Measurements from ENCODE around the gene ACP2. TPM values are rescaled to one million over a fixed set of nuclear protein-coding genes. Genes with fewer than 3 reads are reported as not detected.

The ACP2 gene
- total RNA-seq, 1 donor from 2014 or later = 24.3 TPM

DNA sequence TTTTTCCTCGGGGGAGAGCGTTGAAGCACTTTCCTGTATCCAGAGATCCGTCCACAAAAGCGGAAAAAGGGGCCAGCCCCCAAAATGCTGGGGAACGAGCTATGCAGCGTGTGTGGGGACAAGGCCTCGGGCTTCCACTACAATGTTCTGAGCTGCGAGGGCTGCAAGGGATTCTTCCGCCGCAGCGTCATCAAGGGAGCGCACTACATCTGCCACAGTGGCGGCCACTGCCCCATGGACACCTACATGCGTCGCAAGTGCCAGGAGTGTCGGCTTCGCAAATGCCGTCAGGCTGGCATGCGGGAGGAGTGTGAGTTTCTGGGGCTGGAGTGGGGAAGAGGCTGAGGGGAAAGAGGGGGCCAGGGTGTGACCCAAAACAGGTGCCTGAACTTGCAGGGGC, 11.8 kb upstream of the ACP2 start:
- H3K4me1 ChIP-seq = peaks cover 20% of the 10 kb centered on the region
- no peak for TF ChIP-seq EZH2phosphoT487 (IDR thresholded peaks at IDR 0.05)
- TF ChIP-seq EZH2 (IDR thresholded peaks at IDR 0.05) = no peak
- TF ChIP-seq, protein P1, sequence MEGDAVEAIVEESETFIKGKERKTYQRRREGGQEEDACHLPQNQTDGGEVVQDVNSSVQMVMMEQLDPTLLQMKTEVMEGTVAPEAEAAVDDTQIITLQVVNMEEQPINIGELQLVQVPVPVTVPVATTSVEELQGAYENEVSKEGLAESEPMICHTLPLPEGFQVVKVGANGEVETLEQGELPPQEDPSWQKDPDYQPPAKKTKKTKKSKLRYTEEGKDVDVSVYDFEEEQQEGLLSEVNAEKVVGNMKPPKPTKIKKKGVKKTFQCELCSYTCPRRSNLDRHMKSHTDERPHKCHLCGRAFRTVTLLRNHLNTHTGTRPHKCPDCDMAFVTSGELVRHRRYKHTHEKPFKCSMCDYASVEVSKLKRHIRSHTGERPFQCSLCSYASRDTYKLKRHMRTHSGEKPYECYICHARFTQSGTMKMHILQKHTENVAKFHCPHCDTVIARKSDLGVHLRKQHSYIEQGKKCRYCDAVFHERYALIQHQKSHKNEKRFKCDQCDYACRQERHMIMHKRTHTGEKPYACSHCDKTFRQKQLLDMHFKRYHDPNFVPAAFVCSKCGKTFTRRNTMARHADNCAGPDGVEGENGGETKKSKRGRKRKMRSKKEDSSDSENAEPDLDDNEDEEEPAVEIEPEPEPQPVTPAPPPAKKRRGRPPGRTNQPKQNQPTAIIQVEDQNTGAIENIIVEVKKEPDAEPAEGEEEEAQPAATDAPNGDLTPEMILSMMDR (IDR thresholded peaks at IDR 0.05) = no peak
- H3K36me3 ChIP-seq = no peaks in the 10 kb centered on the region
- H3K27me3 Mint-ChIP-seq (ENCODE audit: insufficient read depth, low read depth) = no peaks in the 10 kb centered on the region
- H4K20me1 ChIP-seq (ENCODE audit: low read depth) = no peaks in the 10 kb centered on the region
- H3K4me2 ChIP-seq = no peak overlapping the region
- H3K9me3 Mint-ChIP-seq = no peaks in the 10 kb centered on the region
- H3F3A ChIP-seq (ENCODE audit: low read depth) = peaks cover 27% of the 10 kb centered on the region
- DNase-seq (ENCODE audit: low spot score) = no peak
- H2AFZ ChIP-seq (replicated peaks) = no peak overlapping the region
- H3K27ac ChIP-seq = no peak overlapping the region
- no peak overlapping the region for H3K9ac ChIP-seq
- H3K27me3 ChIP-seq = no peaks in the 10 kb centered on the region
- no peaks in the 10 kb centered on the region for H3K79me2 ChIP-seq (ENCODE audit: low read depth)
- H3K4me3 Mint-ChIP-seq = peak overlapping the region; percentile 33
- H3K27ac Mint-ChIP-seq = no peak overlapping the region
- H3K36me3 Mint-ChIP-seq = no peaks in the 10 kb centered on the region
- no peak overlapping the region for H3K4me3 ChIP-seq
- no peaks in the 10 kb centered on the region for H3K9me3 ChIP-seq (ENCODE audit: low read depth)
- peaks cover 20% of the 10 kb centered on the region for H3K4me1 Mint-ChIP-seq

DNA sequence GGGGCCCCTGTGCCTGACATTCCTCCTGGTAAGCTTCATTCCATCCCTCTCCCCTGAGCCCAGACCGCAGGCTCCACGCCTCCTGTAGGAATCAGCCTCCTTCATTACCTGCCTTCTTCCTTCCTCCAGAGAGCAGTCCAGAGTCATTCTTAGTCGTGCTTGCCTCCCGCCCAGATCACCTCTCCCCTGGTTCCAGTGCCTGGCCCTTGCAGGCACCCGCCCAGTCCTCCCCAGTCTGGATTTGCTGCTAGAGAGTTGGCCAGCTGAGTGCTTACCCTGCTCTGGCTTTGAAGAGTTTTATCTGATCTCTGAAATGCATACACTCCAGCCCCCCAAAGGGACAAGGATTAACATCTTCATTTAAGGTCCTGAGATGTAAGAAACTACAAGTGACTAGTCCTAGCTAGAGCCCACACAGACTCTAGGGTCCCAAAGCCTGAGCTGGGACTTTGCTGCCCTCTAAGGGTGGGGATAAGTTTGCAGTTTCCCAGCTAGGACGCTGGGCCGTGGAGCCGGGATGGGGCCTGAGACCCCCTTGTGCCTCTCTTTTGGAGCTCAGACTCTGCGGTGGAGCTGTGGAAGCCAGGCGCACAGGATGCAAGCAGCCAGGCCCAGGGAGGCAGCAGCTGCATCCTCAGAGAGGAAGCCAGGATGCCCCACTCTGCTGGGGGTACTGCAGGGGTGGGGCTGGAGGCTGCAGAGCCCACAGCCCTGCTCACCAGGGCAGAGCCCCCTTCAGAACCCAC, 10.8 kb upstream of the ACP2 start:
- Histone ChIP-seq H4K20me1 (ENCODE audit: low read depth) (no peaks in the 10 kb centered on the region), H3K27ac (no peak overlapping the region), H3K4me3 (no peak overlapping the region), H3K36me3 (no peaks in the 10 kb centered on the region), H3K27me3 (no peaks in the 10 kb centered on the region), H3K9me3 (ENCODE audit: low read depth) (no peaks in the 10 kb centered on the region), H3K79me2 (ENCODE audit: low read depth) (no peaks in the 10 kb centered on the region), H3K9ac (no peak overlapping the region), H3K4me2 (no peak overlapping the region), H3F3A (ENCODE audit: low read depth) (peaks cover 27% of the 10 kb centered on the region), H3K4me1 (peaks cover 25% of the 10 kb centered on the region), H2AFZ (replicated peaks) (peak overlapping the region; percentile 42)
- no peak overlapping the region for H3K4me3 Mint-ChIP-seq
- peaks cover 17% of the 10 kb centered on the region for H3K4me1 Mint-ChIP-seq
- H3K9me3 Mint-ChIP-seq = no peaks in the 10 kb centered on the region
- H3K36me3 Mint-ChIP-seq = no peaks in the 10 kb centered on the region
- H3K27me3 Mint-ChIP-seq (ENCODE audit: insufficient read depth, low read depth) = no peaks in the 10 kb centered on the region
- peak; percentile 75 for DNase-seq (ENCODE audit: low spot score)
- H3K27ac Mint-ChIP-seq = peak overlapping the region; percentile 50
- TF ChIP-seq EZH2phosphoT487 (IDR thresholded peaks at IDR 0.05) = no peak
- TF ChIP-seq EZH2 (IDR thresholded peaks at IDR 0.05) = no peak
- TF ChIP-seq, protein P1 (IDR thresholded peaks at IDR 0.05) = peak; percentile 67

DNA sequence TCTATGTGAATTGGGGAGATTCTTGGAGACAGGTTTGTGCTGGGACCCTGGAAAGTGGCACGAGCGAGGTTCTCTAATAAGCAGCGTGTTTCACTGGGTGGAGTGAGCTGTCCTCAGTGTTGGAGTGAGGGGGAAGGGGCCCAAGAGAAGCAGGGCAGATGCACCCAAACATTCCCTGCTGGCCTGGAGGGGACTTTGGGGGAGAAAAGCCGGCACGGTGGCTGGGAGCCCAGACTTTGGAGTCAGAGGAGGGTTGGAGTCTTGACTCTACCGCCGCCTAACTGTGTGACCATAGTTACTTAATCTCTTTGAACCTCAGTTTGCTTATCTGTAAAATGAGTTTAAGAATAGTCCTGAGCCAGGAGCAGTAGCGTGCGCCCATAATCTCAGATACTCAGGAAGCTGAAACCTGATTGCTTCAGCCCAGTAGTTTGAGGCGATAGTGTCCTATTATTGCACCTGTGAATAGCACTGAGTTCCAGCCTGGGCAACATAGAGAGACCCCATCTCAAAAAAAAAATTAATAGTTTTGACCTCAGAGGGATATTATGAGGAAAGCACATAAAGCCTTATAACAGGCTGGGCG, 9.8 kb upstream of the ACP2 start:
- Histone ChIP-seq H3K4me2 (peak overlapping the region; percentile 51), H3K9ac (no peak overlapping the region), H3K27me3 (no peaks in the 10 kb centered on the region), H3K9me3 (ENCODE audit: low read depth) (no peaks in the 10 kb centered on the region), H3K27ac (no peak overlapping the region), H4K20me1 (ENCODE audit: low read depth) (no peaks in the 10 kb centered on the region), H3K4me3 (peak overlapping the region; percentile 24), H3K79me2 (ENCODE audit: low read depth) (no peaks in the 10 kb centered on the region), H2AFZ (replicated peaks) (no peak overlapping the region), H3F3A (ENCODE audit: low read depth) (peaks cover 27% of the 10 kb centered on the region), H3K4me1 (peaks cover 29% of the 10 kb centered on the region), H3K36me3 (no peaks in the 10 kb centered on the region)
- H3K9me3 Mint-ChIP-seq = no peaks in the 10 kb centered on the region
- no peaks in the 10 kb centered on the region for H3K27me3 Mint-ChIP-seq (ENCODE audit: insufficient read depth, low read depth)
- no peaks in the 10 kb centered on the region for H3K36me3 Mint-ChIP-seq
- no peak for TF ChIP-seq EZH2phosphoT487 (IDR thresholded peaks at IDR 0.05)
- H3K27ac Mint-ChIP-seq = peak overlapping the region; percentile 52
- H3K4me1 Mint-ChIP-seq = peaks cover 17% of the 10 kb centered on the region
- DNase-seq (ENCODE audit: low spot score) = no peak
- H3K4me3 Mint-ChIP-seq = peak overlapping the region; percentile 24
